Breast epithelium (tissue), 4 donors: Measurements from ENCODE around the gene GNPTG. TPM values are rescaled to one million over a fixed set of nuclear protein-coding genes. Genes with fewer than 3 reads are reported as not detected.

Experiments
- DNase-seq, 2 donors: peaks; one replicate each; pipeline ENCODE4 v3.0.0-alpha.2; 2019; ENCODE audit warnings: low spot score in 2 of 2
- H3K27ac ChIP-seq, 2 donors: fragments of 200-600 bp; sonication (generic) in 1 of 2; one replicate each; pipeline ENCODE4 v1.5.1; 2016 to 2019; ENCODE audit warnings: mild to moderate bottlenecking in 1 of 2
- H3K27me3 ChIP-seq, 2 donors: fragments of 200-600 bp; sonication (generic) in 1 of 2; one replicate each; pipeline versions ENCODE4 v1.5.1 to v1.6.0; 2017 to 2019; ENCODE audit warnings: control low read depth in 1 of 2, mild to moderate bottlenecking in 1 of 2
- H3K36me3 ChIP-seq: fragments of 200-600 bp; one replicate; pipeline ENCODE4 v1.5.1; 2019
- H3K4me1 ChIP-seq, 2 donors: fragments of 200-600 bp; sonication (generic); one replicate each; pipeline ENCODE4 v1.5.1; 2016 to 2019; ENCODE audit warnings: control low read depth in 1 of 2
- H3K4me3 ChIP-seq, 3 donors: fragments of 200-600 bp; sonication (generic); 1 replicate in 2 of 3; 2 replicates in 1 of 3; pipeline ENCODE4 v1.5.1; 2016 to 2019; ENCODE audit warnings: mild to moderate bottlenecking in 3 of 3, moderate library complexity in 2 of 3
- H3K9me3 ChIP-seq, 2 donors: fragments of 200-600 bp; sonication (generic) in 1 of 2; one replicate each; pipeline ENCODE4 v1.5.1; 2016 to 2019; ENCODE audit warnings: control low read depth in 1 of 2
- CTCF ChIP-seq, 3 donors: fragments of 450-650 bp; IDR thresholded peaks; one replicate each; pipeline ENCODE4 v1.5.1; 2016 to 2017; ENCODE audit warnings: antibody characterized with exemption in 3 of 3, mild to moderate bottlenecking in 3 of 3, moderate library complexity in 3 of 3
- POLR2A ChIP-seq: fragments of 450-650 bp; IDR thresholded peaks from one replicate; pipeline ENCODE4 v1.6.1; 2016; ENCODE audit warnings: antibody characterized with exemption, mild to moderate bottlenecking, moderate library complexity
- POLR2AphosphoS5 ChIP-seq, 3 donors: sonication (generic); formaldehyde crosslinking; IDR thresholded peaks; one replicate each; pipeline ENCODE4 v1.6.1; 2017; ENCODE audit warnings: antibody characterized with exemption in 3 of 3
- intact Hi-C: fragments of 100-400 bp; cut with DNase I; formaldehyde crosslinking; loops from one replicate; pipeline ENCODE4 v1.15.1; 2023; ENCODE audit warnings: low total_unique reads
- total RNA-seq, 3 donors: library from RNA; depleted of rRNA; stranded (reverse); fragments of >200 nt; gene quantifications; one replicate each; pipeline ENCODE4 v1.1.0, GENCODE V29; 2016

GNPTG gene
- total RNA-seq, 3 donors from 2014 or later, result 50.5 to 89.3 (median 58.4) TPM

GRCh38 chr16:1311738-1312466 lies 39.8 kb upstream of the GNPTG start:
- H3K36me3 ChIP-seq, result no peaks in the 10 kb centered on the region
- H3K4me1 ChIP-seq, result peaks cover 18% of the 10 kb centered on the region in 2 donors
- TF ChIP-seq POLR2A, result no peak
- H3K4me3 ChIP-seq, result peak overlapping the region; percentile 75 to 88 (median 78)
- H3K27ac ChIP-seq, result peak overlapping the region; percentile 27 to 48
- intact Hi-C loops, result loop anchor here (10.0 kb wide), 1 partner anchor 103 kb away; the partner anchor contains the start of gene UNKL
- H3K27me3 ChIP-seq, result no peaks in the 10 kb centered on the region
- DNase-seq, result no peak
- no peaks in the 10 kb centered on the region for H3K9me3 ChIP-seq

DNA sequence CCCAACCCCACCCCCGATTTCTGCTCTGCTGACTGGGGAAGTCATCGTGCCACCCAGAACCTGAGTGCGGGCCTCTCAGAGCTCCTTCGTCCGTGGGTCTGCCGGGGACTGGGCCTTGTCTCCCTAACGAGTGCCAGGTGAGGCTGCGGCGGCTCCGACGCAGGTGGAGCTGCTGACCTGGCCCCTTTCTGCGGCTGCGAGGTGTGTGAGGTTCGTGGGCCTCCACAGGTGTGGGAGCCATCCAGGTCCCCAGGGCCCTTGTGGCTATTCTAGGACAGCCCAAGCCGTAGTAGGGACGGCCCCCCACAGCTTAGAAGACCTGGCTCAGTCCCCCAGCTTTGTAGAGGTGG lies 39.3 kb upstream of the GNPTG start:
- Histone ChIP-seq H3K4me1 (peaks cover 18% of the 10 kb centered on the region in 2 donors), H3K9me3 (no peaks in the 10 kb centered on the region), H3K36me3 (no peaks in the 10 kb centered on the region), H3K4me3 (peak overlapping the region; percentile 75 to 88 (median 78)), H3K27me3 (no peaks in the 10 kb centered on the region), H3K27ac (no peak overlapping the region)
- no peak for DNase-seq
- intact Hi-C loops, result loop anchor here (10.0 kb wide), 1 partner anchor 102 kb away; the partner anchor contains the start of gene UNKL
- TF ChIP-seq CTCF (IDR thresholded peaks at IDR 0.05), result no peak
- TF ChIP-seq POLR2A, result no peak
- no peak for TF ChIP-seq POLR2AphosphoS5 (IDR thresholded peaks at IDR 0.05)

- Histone ChIP-seq H3K4me3 (peak overlapping the region in 1 of 3 donors; percentile 75), H3K4me1 (peaks cover 18% of the 10 kb centered on the region in 2 donors), H3K27ac (no peak overlapping the region), H3K27me3 (no peaks in the 10 kb centered on the region), H3K36me3 (peaks cover 1% of the 10 kb centered on the region), H3K9me3 (no peaks in the 10 kb centered on the region)
- intact Hi-C loops, result loop anchor here (10.0 kb wide), 1 partner anchor 102 kb away; the partner anchor contains the start of gene UNKL
- TF ChIP-seq POLR2A (no peak), POLR2AphosphoS5 (IDR thresholded peaks at IDR 0.05) (no peak), CTCF (IDR thresholded peaks at IDR 0.05) (no peak)
- no peak for DNase-seq
Observed at GRCh38 chr16:1312903-1313302, 38.8 kb upstream of the GNPTG start.

DNA sequence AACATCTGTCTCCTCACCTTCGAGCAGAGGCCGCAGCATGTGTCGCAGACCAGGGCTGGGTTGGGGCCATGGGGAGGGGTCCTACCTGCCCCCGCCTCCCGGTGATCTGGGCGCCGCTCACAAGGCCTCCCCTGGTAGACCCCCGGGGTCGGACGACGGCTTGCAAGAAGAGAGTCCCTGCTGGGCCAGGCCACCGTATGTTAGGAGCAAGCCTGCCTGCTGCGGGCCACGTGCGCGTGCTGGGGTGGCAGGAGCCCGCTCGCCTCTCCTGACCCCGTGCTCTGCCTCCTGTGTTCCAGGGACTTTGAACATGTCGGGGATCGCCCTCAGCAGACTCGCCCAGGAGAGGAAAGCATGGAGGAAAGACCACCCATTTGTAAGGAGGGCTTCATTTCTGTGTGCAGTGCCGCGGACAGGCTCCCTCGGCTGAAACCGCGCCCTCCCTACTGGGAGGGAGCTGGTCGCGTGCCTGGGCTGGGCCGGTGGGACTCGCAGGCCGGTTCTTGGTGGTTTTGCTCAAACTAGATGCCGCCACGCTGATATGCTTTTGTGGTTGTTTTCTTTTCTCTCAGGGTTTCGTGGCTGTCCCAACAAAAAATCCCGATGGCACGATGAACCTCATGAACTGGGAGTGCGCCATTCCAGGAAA lies 37.9 kb upstream of the GNPTG start:
- Histone ChIP-seq H3K4me3 (no peak overlapping the region), H3K36me3 (peaks cover 6% of the 10 kb centered on the region), H3K9me3 (no peaks in the 10 kb centered on the region), H3K27ac (no peak overlapping the region), H3K27me3 (no peaks in the 10 kb centered on the region), H3K4me1 (peaks cover 18% of the 10 kb centered on the region in 2 donors)
- no peak for TF ChIP-seq POLR2AphosphoS5 (IDR thresholded peaks at IDR 0.05)
- no peak for TF ChIP-seq CTCF (IDR thresholded peaks at IDR 0.05)
- TF ChIP-seq POLR2A, result no peak
- DNase-seq, result no peak
- intact Hi-C loops, result loop anchor here (10.0 kb wide), 1 partner anchor 101 kb away; the partner anchor contains the start of gene UNKL

- Histone ChIP-seq H3K36me3 (peaks cover 6% of the 10 kb centered on the region), H3K4me1 (peaks cover 18% of the 10 kb centered on the region in 2 donors), H3K27ac (no peak overlapping the region), H3K4me3 (no peak overlapping the region), H3K27me3 (no peaks in the 10 kb centered on the region), H3K9me3 (no peaks in the 10 kb centered on the region)
- DNase-seq, result no peak
- intact Hi-C loops, result loop anchor here (10.0 kb wide), 1 partner anchor 100 kb away; the partner anchor contains the start of gene UNKL
- TF ChIP-seq POLR2A (no peak), CTCF (IDR thresholded peaks at IDR 0.05) (no peak), POLR2AphosphoS5 (IDR thresholded peaks at IDR 0.05) (no peak)
Observed at GRCh38 chr16:1314399-1315068, 37.2 kb upstream of the GNPTG start.
